Neuronal stem cell (in vitro differentiated cells): ENCODE data around the gene TIMMDC1.

Experiments used
- DNase-seq: peaks from one replicate; pipeline ENCODE4 v3.0.0-alpha.2; 2013; ENCODE audit warnings: low spot score
- H2AFZ ChIP-seq: one replicate; pipeline ENCODE4 v1.6.1; 2013; ENCODE audit warnings: mild to moderate bottlenecking, low read length, inconsistent platforms
- H2AK5ac ChIP-seq: 2 replicates; pipeline ENCODE4 v1.6.1; 2013; ENCODE audit warnings: low read depth, mild to moderate bottlenecking, inconsistent platforms, low read length, moderate library complexity, mixed read lengths
- H2BK120ac ChIP-seq: 2 replicates; pipeline ENCODE4 v1.6.1; 2013; ENCODE audit warnings: low read depth, mild to moderate bottlenecking, inconsistent platforms, low read length, moderate library complexity, mixed read lengths
- H2BK12ac ChIP-seq: one replicate; pipeline ENCODE4 v1.6.1; 2013; ENCODE audit warnings: low read length, inconsistent platforms
- H2BK15ac ChIP-seq: 2 replicates; pipeline ENCODE4 v1.6.1; 2013; ENCODE audit warnings: mild to moderate bottlenecking, low read length, inconsistent platforms, mixed read lengths
- H2BK5ac ChIP-seq: one replicate; pipeline ENCODE4 v1.6.1; 2013; ENCODE audit warnings: inconsistent platforms, mild to moderate bottlenecking, low read length, moderate library complexity
- H3K14ac ChIP-seq: one replicate; pipeline ENCODE4 v1.6.1; 2013; ENCODE audit warnings: low read length, inconsistent platforms
- H3K18ac ChIP-seq: 2 replicates; pipeline ENCODE4 v1.6.1; 2013; ENCODE audit warnings: low read length, inconsistent platforms
- H3K23ac ChIP-seq: 2 replicates; pipeline ENCODE4 v1.6.1; 2013; ENCODE audit warnings: low read depth, mild to moderate bottlenecking, mixed read lengths, low read length, inconsistent platforms; ENCODE audit not compliant: poor library complexity
- H3K27ac ChIP-seq: replicated peaks from 3 replicates; pipeline ENCODE4 v1.5.1; 2013; ENCODE audit warnings: low read length, inconsistent platforms
- H3K27me3 ChIP-seq, 3 experiments: 2 replicates each; pipeline ENCODE4 v1.6.1; 2013; ENCODE audit warnings: low read length in 3 of 3, mild to moderate bottlenecking in 2 of 3, inconsistent platforms in 1 of 3, low read depth in 1 of 3, mixed read lengths in 1 of 3, moderate library complexity in 1 of 3; ENCODE audit not compliant: control insufficient read depth in 3 of 3, insufficient read depth in 3 of 3
- H3K36me3 ChIP-seq, 2 donors: replicated peaks in 1 of 2; 2 replicates each; pipeline ENCODE4 v1.6.1; 2013; ENCODE audit warnings: low read length in 2 of 2; ENCODE audit not compliant: control insufficient read depth in 2 of 2, insufficient read depth in 2 of 2
- H3K4ac ChIP-seq: 2 replicates; pipeline ENCODE4 v1.6.1; 2013; ENCODE audit warnings: inconsistent platforms, mild to moderate bottlenecking, low read length, moderate library complexity
- H3K4me1 ChIP-seq, 2 donors: 1 replicate in 1 of 2; 2 replicates in 1 of 2; pipeline ENCODE4 v1.6.1; 2013; ENCODE audit warnings: low read length in 2 of 2, low read depth in 1 of 2; ENCODE audit not compliant: control insufficient read depth in 2 of 2, insufficient read depth in 1 of 2
- H3K4me2 ChIP-seq: one replicate; pipeline ENCODE4 v1.6.1; 2013; ENCODE audit warnings: mild to moderate bottlenecking, low read length, inconsistent platforms; ENCODE audit not compliant: insufficient read depth, poor library complexity, severe bottlenecking
- H3K4me3 ChIP-seq, 2 donors: 2 replicates each; pipeline ENCODE4 v1.5.1; 2013; ENCODE audit warnings: low read length in 2 of 2, mild to moderate bottlenecking in 2 of 2, inconsistent platforms in 1 of 2, moderate library complexity in 1 of 2
- H3K79me1 ChIP-seq: one replicate; pipeline ENCODE4 v1.6.1; 2013; ENCODE audit warnings: low read depth, mild to moderate bottlenecking, inconsistent platforms, low read length, moderate library complexity
- H3K9ac ChIP-seq: one replicate; pipeline ENCODE4 v1.6.1; 2013; ENCODE audit warnings: mild to moderate bottlenecking, low read depth, low read length, inconsistent platforms; ENCODE audit not compliant: poor library complexity
- H3K9me3 ChIP-seq, 2 donors: replicated peaks in 1 of 2; 2 replicates each; pipeline versions ENCODE3 to v1.6.1; 2013; ENCODE audit warnings: low read length in 2 of 2, mild to moderate bottlenecking in 2 of 2, inconsistent platforms in 1 of 2, low read depth in 1 of 2, mixed read lengths in 1 of 2, moderate library complexity in 1 of 2; ENCODE audit not compliant: control insufficient read depth in 2 of 2, insufficient read depth in 1 of 2
- H4K8ac ChIP-seq: one replicate; pipeline ENCODE4 v1.6.1; 2013; ENCODE audit warnings: low read depth, mild to moderate bottlenecking, inconsistent platforms, low read length, moderate library complexity
- H4K91ac ChIP-seq: one replicate; pipeline ENCODE4 v1.6.1; 2013; ENCODE audit warnings: low read length, low read depth, mild to moderate bottlenecking, inconsistent platforms; ENCODE audit not compliant: poor library complexity
- WGBS, 2 donors: extraction: QIAGEN DNeasy Blood & Tissue Kit; methylation state at CpG; one replicate each; pipeline ENCODE4 v1.1.7; 2013; ENCODE audit warnings: missing lambda C conversion rate in 2 of 2, mixed read lengths in 1 of 2; ENCODE audit not compliant: insufficient read length in 2 of 2, insufficient replicate concordance in 1 of 2; ENCODE audit errors: extremely low coverage in 2 of 2; 5-methylcytosine and 5-hydroxymethylcytosine counted together

The TIMMDC1 gene

GRCh38 chr3:119470866-119471265 is 27.5 kb upstream of the TIMMDC1 start:
- Histone ChIP-seq H2BK12ac (no peak overlapping the region), H2BK120ac (no peak overlapping the region), H3K4me2 (no peak overlapping the region), H3K4me3 (no peak overlapping the region), H3K4ac (no peak overlapping the region), H3K9ac (no peak overlapping the region), H2AFZ (no peak overlapping the region), H2BK5ac (no peak overlapping the region), H3K23ac (no peak overlapping the region), H4K91ac (no peak overlapping the region), H3K27ac (no peak overlapping the region), H3K18ac (no peak overlapping the region), H3K27me3 (no peaks in the 10 kb centered on the region), H3K36me3 (peaks cover 6 to 39% of the 10 kb centered on the region in 2 donors), H4K8ac (no peak overlapping the region), H3K9me3 (no peaks in the 10 kb centered on the region), H3K79me1 (no peaks in the 10 kb centered on the region), H3K14ac (no peak overlapping the region), H2BK15ac (no peak overlapping the region), H3K4me1 (peaks cover 2 to 6% of the 10 kb centered on the region in 2 donors), H2AK5ac (no peak overlapping the region)
- WGBS, 2 donors, result no CpG with 5 or more reads among the region's 6 CpGs
- DNase-seq, result no peak

GRCh38 chr3:119481079-119481478 is 17.3 kb upstream of the TIMMDC1 start:
- Histone ChIP-seq H3K79me1 (no peaks in the 10 kb centered on the region), H3K4me3 (no peak overlapping the region), H3K4ac (no peak overlapping the region), H3K4me1 (no peaks in the 10 kb centered on the region), H4K8ac (no peak overlapping the region), H3K36me3 (peaks cover 16 to 50% of the 10 kb centered on the region in 2 donors), H3K4me2 (no peak overlapping the region), H4K91ac (no peak overlapping the region), H2BK15ac (no peak overlapping the region), H3K27ac (no peak overlapping the region), H3K9ac (no peak overlapping the region), H2AK5ac (no peak overlapping the region), H3K27me3 (no peaks in the 10 kb centered on the region), H2BK5ac (no peak overlapping the region), H3K9me3 (peaks cover 0 to 2% of the 10 kb centered on the region in 2 donors), H3K14ac (no peak overlapping the region), H2BK12ac (no peak overlapping the region), H2AFZ (no peak overlapping the region), H3K23ac (no peak overlapping the region), H2BK120ac (no peak overlapping the region), H3K18ac (no peak overlapping the region)
- DNase-seq, result no peak
- WGBS, 2 donors, result no CpG with 5 or more reads among the region's 2 CpGs

GRCh38 chr3:119483101-119483500 is 15.2 kb upstream of the TIMMDC1 start:
- Histone ChIP-seq H2BK12ac (no peak overlapping the region), H3K4me3 (no peak overlapping the region), H2AFZ (no peak overlapping the region), H3K36me3 (peaks cover 15 to 48% of the 10 kb centered on the region in 2 donors), H3K18ac (no peak overlapping the region), H2BK120ac (no peak overlapping the region), H3K4ac (no peak overlapping the region), H2AK5ac (no peak overlapping the region), H3K4me2 (no peak overlapping the region), H3K23ac (no peak overlapping the region), H3K27ac (no peak overlapping the region), H3K79me1 (no peaks in the 10 kb centered on the region), H3K27me3 (no peaks in the 10 kb centered on the region), H3K14ac (no peak overlapping the region), H3K4me1 (no peaks in the 10 kb centered on the region), H3K9ac (no peak overlapping the region), H2BK5ac (no peak overlapping the region), H2BK15ac (no peak overlapping the region), H4K91ac (no peak overlapping the region), H4K8ac (no peak overlapping the region), H3K9me3 (no peaks in the 10 kb centered on the region)
- DNase-seq, result no peak
- WGBS, 2 donors, result no CpG with 5 or more reads among the region's 1 CpG

- Histone ChIP-seq H3K23ac (no peak overlapping the region), H3K4me2 (no peak overlapping the region), H3K79me1 (no peaks in the 10 kb centered on the region), H3K9ac (no peak overlapping the region), H4K91ac (no peak overlapping the region), H3K36me3 (peaks cover 15 to 53% of the 10 kb centered on the region in 2 donors), H3K27ac (no peak overlapping the region), H2AK5ac (no peak overlapping the region), H3K4ac (no peak overlapping the region), H2BK5ac (no peak overlapping the region), H2BK120ac (no peak overlapping the region), H3K4me3 (no peak overlapping the region), H3K18ac (no peak overlapping the region), H2BK15ac (no peak overlapping the region), H3K14ac (no peak overlapping the region), H3K27me3 (no peaks in the 10 kb centered on the region), H2AFZ (no peak overlapping the region), H3K9me3 (no peaks in the 10 kb centered on the region), H4K8ac (no peak overlapping the region), H3K4me1 (no peaks in the 10 kb centered on the region), H2BK12ac (no peak overlapping the region)
- WGBS, 2 donors, result no CpG with 5 or more reads among the region's 2 CpGs
- DNase-seq, result no peak
Measured at GRCh38 chr3:119485563-119485962, 12.8 kb upstream of the TIMMDC1 start.
